ENCODE results near the gene NRXN3. TPM values are rescaled to one million over a fixed set of nuclear protein-coding genes. Genes with fewer than 3 reads are reported as not detected.

Gene NRXN3
- polyA plus RNA-seq, 1 experiment = 1.1 TPM

DNA sequence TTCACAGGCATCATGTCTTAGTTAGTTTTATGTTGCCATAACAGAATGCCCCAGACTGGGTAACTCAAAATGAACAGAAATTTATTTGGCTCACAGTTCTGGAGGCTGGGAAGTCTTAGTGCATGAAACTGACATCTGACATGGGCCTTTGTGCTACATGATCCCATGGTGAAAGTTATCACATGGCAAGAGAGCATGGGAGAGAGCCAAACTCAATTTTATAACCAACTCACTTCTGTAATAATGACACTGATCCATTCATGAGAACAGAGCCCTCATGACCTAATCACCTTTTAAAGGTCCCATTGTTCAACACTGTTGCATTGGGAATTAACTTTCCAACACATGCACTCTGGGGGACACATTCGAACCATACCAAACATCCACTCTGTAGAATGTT, 1026.0 kb downstream of the NRXN3 start:
- Histone ChIP-seq H3K9me3 (ENCODE audit: control insufficient read depth, insufficient read depth, low read length) (no peaks in the 10 kb centered on the region), H3K4me3 (ENCODE audit: low read depth, low read length) (no peak overlapping the region), H3K27ac (ENCODE audit: low read depth, low read length) (no peak overlapping the region), H3K27me3 (ENCODE audit: control insufficient read depth, insufficient read depth, low read length) (no peaks in the 10 kb centered on the region)
- ChIA-PET POLR2A (no interaction called here), CTCF (no interaction called here)
- DNase-seq (ENCODE audit: low read depth, low spot score) = no peak
- no peak for TF ChIP-seq CTCF (IDR thresholded peaks at IDR 0.05; ENCODE audit: low read depth, low read length)

DNA sequence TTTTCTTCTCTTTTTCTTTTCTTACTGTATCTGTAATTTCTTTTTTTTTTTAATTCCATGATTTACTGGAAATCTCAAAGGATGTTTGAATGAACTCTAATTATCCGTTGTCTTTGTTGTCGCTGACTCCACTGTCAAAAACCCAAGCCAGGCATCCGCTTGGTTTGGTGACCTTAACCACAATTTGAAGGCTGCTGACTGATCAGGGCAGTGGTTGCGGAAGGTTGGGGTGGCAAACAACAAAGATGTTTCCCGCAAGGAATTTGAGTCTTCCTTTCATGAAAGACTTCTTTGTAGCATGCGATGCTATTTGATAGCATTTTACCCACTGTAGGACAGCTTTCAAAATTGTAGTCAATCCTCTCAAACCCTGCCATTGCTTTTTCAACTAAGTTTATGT, 1027.3 kb downstream of the NRXN3 start:
- Histone ChIP-seq H3K27ac (ENCODE audit: low read depth, low read length) (no peak overlapping the region), H3K27me3 (ENCODE audit: control insufficient read depth, insufficient read depth, low read length) (no peaks in the 10 kb centered on the region), H3K9me3 (ENCODE audit: control insufficient read depth, insufficient read depth, low read length) (no peaks in the 10 kb centered on the region), H3K4me3 (ENCODE audit: low read depth, low read length) (no peak overlapping the region)
- DNase-seq (ENCODE audit: low read depth, low spot score) = no peak
- ChIA-PET CTCF (interaction anchor here (0.7 kb wide), 1 partner anchor 55 kb away, joined by 3 read pairs; no protein-coding TSS in a partner anchor), POLR2A (no interaction called here)
- no peak for TF ChIP-seq CTCF (IDR thresholded peaks at IDR 0.05; ENCODE audit: low read depth, low read length)

GRCh38 chr14:79199217-79199616, 1029.0 kb downstream of the NRXN3 start:
- no peaks in the 10 kb centered on the region for H3K27me3 ChIP-seq (ENCODE audit: control insufficient read depth, insufficient read depth, low read length)
- no peak overlapping the region for H3K27ac ChIP-seq (ENCODE audit: low read depth, low read length)
- H3K4me3 ChIP-seq (ENCODE audit: low read depth, low read length) = no peak overlapping the region
- no peak for DNase-seq (ENCODE audit: low read depth, low spot score)
- H3K9me3 ChIP-seq (ENCODE audit: control insufficient read depth, insufficient read depth, low read length) = no peaks in the 10 kb centered on the region
- ChIA-PET CTCF (no interaction called here), POLR2A (no interaction called here)
- no peak for TF ChIP-seq CTCF (IDR thresholded peaks at IDR 0.05; ENCODE audit: low read depth, low read length)

DNA sequence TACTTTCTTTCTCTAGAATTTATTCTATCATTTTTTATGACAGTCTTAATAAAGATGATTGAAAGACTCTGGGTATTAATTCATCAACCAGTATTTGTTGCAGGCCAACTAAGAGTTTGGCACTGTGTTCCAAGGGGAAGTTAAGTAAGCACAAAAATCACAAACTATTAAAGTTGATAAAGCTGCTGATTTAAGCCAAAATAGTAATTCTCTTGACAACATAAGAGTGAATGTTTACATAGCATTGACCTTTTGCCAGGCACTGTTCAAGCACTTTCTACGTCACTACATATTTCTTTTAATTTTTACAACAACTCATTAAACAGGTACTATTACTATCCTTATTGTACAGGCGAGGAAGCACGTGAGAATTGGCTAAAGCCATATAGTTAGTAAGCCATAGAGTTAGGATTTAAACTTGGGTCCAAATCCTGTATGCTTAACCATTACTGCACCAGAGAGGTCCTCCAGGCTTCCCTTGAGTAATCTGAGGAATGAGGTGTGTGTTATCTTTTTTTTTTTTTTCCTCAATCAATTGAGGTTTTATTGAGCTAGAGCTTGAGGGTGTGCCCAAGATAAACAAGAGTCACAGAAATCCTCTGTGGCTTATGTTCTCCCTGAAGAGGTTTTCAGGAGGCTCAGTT, 1031.5 kb downstream of the NRXN3 start:
- Histone ChIP-seq H3K27me3 (ENCODE audit: control insufficient read depth, insufficient read depth, low read length) (no peaks in the 10 kb centered on the region), H3K9me3 (ENCODE audit: control insufficient read depth, insufficient read depth, low read length) (no peaks in the 10 kb centered on the region), H3K4me3 (ENCODE audit: low read depth, low read length) (no peak overlapping the region), H3K27ac (ENCODE audit: low read depth, low read length) (no peak overlapping the region)
- DNase-seq (ENCODE audit: low read depth, low spot score) = no peak
- ChIA-PET POLR2A (no interaction called here), CTCF (no interaction called here)
- no peak for TF ChIP-seq CTCF (IDR thresholded peaks at IDR 0.05; ENCODE audit: low read depth, low read length)

DNA sequence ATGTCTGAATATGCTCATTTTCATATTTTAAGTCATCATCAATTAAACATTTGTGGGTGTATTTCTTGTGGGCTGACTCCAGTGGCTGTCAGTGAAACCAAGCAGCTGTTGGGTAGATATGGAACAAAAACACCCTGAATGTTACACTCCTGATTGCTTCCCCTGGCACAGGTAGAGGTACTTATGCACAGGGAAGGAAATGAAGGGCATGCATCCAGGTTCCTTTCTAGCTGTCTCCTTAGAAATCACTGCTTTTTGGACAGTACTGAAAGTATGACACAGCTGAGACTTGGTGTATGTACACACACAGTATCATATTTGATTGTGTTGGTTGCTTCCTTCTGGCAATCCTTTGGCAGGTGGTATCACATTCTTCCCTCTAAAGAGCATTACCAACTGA, 1034.4 kb downstream of the NRXN3 start:
- no peaks in the 10 kb centered on the region for H3K9me3 ChIP-seq (ENCODE audit: control insufficient read depth, insufficient read depth, low read length)
- TF ChIP-seq CTCF (IDR thresholded peaks at IDR 0.05; ENCODE audit: low read depth, low read length) = no peak
- no peak overlapping the region for H3K27ac ChIP-seq (ENCODE audit: low read depth, low read length)
- ChIA-PET POLR2A (no interaction called here), CTCF (no interaction called here)
- no peak for DNase-seq (ENCODE audit: low read depth, low spot score)
- no peaks in the 10 kb centered on the region for H3K27me3 ChIP-seq (ENCODE audit: control insufficient read depth, insufficient read depth, low read length)
- H3K4me3 ChIP-seq (ENCODE audit: low read depth, low read length) = no peak overlapping the region

Measured in AG04450 (cell line).